HS-27A (cell line): Measurements from ENCODE around the gene KCNMA1.

ENCODE experiments used
- DNase-seq: peaks from one replicate; pipeline ENCODE4 v3.0.0-alpha.2; 2012; ENCODE audit warnings: low read depth, missing footprints

KCNMA1 gene

GRCh38 chr10:77149001-77149400, 488.6 kb downstream of the KCNMA1 start:
- no peak for DNase-seq

GRCh38 chr10:77147871-77148270, 489.7 kb downstream of the KCNMA1 start:
- DNase-seq: no peak

GRCh38 chr10:77146712-77147336, 490.8 kb downstream of the KCNMA1 start:
- no peak for DNase-seq

GRCh38 chr10:77144656-77145055, 493.0 kb downstream of the KCNMA1 start:
- DNase-seq: no peak

- no peak for DNase-seq
These were observed 498.1 kb downstream of the KCNMA1 start for GRCh38 chr10:77139252-77140160.

- DNase-seq: no peak
These were observed 499.1 kb downstream of the KCNMA1 start for GRCh38 chr10:77138541-77138940.

- no peak for DNase-seq
These were observed 502.1 kb downstream of the KCNMA1 start for GRCh38 chr10:77135555-77135954.

- no peak for DNase-seq
These were observed 506.4 kb downstream of the KCNMA1 start for GRCh38 chr10:77131214-77131613.

GRCh38 chr10:77127243-77127642, 510.4 kb downstream of the KCNMA1 start:
- DNase-seq: no peak

GRCh38 chr10:77125231-77125630, 512.4 kb downstream of the KCNMA1 start:
- no peak for DNase-seq

- DNase-seq: no peak
These were observed 514.3 kb downstream of the KCNMA1 start for GRCh38 chr10:77123330-77123729.

GRCh38 chr10:77121829-77122228, 515.8 kb downstream of the KCNMA1 start:
- no peak for DNase-seq

GRCh38 chr10:77120666-77121376, 516.8 kb downstream of the KCNMA1 start:
- DNase-seq: no peak

- no peak for DNase-seq
These were observed 517.6 kb downstream of the KCNMA1 start for GRCh38 chr10:77120012-77120411.

GRCh38 chr10:77118603-77119282, 518.9 kb downstream of the KCNMA1 start:
- DNase-seq: no peak

GRCh38 chr10:77117501-77117900, 520.1 kb downstream of the KCNMA1 start:
- no peak for DNase-seq

GRCh38 chr10:77116904-77117303, 520.7 kb downstream of the KCNMA1 start:
- DNase-seq: no peak

GRCh38 chr10:77114181-77114821, 523.3 kb downstream of the KCNMA1 start:
- no peak for DNase-seq

GRCh38 chr10:77111611-77112550, 525.7 kb downstream of the KCNMA1 start:
- peak; percentile 41 for DNase-seq

GRCh38 chr10:77110757-77111156, 526.9 kb downstream of the KCNMA1 start:
- DNase-seq: no peak
